ENCODE measurements around the gene COG5.

DNA sequence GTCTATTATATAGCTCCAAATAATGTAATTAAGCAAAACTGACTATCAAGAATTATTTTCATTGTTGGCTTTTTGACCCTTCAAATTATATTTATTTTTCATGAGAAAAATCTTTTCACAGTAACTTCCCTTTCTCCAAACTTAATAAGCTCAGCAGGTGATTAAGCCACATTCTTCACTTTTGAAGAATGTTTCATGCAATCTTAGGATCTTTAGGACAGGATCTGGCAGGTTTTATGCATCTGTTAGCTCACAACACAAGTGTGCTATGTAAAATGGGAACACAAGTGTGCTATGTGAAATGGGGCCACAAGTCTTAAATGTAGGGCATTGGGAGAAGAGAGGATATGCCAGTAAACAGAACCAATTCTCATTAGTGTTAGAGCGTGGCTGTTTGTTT lies 42.6 kb upstream of the COG5 start:
- TF ChIP-seq, protein P1, sequence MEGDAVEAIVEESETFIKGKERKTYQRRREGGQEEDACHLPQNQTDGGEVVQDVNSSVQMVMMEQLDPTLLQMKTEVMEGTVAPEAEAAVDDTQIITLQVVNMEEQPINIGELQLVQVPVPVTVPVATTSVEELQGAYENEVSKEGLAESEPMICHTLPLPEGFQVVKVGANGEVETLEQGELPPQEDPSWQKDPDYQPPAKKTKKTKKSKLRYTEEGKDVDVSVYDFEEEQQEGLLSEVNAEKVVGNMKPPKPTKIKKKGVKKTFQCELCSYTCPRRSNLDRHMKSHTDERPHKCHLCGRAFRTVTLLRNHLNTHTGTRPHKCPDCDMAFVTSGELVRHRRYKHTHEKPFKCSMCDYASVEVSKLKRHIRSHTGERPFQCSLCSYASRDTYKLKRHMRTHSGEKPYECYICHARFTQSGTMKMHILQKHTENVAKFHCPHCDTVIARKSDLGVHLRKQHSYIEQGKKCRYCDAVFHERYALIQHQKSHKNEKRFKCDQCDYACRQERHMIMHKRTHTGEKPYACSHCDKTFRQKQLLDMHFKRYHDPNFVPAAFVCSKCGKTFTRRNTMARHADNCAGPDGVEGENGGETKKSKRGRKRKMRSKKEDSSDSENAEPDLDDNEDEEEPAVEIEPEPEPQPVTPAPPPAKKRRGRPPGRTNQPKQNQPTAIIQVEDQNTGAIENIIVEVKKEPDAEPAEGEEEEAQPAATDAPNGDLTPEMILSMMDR (IDR thresholded peaks at IDR 0.05) = no peak
- no peak for TF ChIP-seq TCF7L2 (IDR thresholded peaks at IDR 0.05; ENCODE audit: low read depth, low read length)
- TF ChIP-seq, protein P2, sequence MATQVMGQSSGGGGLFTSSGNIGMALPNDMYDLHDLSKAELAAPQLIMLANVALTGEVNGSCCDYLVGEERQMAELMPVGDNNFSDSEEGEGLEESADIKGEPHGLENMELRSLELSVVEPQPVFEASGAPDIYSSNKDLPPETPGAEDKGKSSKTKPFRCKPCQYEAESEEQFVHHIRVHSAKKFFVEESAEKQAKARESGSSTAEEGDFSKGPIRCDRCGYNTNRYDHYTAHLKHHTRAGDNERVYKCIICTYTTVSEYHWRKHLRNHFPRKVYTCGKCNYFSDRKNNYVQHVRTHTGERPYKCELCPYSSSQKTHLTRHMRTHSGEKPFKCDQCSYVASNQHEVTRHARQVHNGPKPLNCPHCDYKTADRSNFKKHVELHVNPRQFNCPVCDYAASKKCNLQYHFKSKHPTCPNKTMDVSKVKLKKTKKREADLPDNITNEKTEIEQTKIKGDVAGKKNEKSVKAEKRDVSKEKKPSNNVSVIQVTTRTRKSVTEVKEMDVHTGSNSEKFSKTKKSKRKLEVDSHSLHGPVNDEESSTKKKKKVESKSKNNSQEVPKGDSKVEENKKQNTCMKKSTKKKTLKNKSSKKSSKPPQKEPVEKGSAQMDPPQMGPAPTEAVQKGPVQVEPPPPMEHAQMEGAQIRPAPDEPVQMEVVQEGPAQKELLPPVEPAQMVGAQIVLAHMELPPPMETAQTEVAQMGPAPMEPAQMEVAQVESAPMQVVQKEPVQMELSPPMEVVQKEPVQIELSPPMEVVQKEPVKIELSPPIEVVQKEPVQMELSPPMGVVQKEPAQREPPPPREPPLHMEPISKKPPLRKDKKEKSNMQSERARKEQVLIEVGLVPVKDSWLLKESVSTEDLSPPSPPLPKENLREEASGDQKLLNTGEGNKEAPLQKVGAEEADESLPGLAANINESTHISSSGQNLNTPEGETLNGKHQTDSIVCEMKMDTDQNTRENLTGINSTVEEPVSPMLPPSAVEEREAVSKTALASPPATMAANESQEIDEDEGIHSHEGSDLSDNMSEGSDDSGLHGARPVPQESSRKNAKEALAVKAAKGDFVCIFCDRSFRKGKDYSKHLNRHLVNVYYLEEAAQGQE (IDR thresholded peaks at IDR 0.05; ENCODE audit: insufficient read depth in 1 of 2, low read depth in 2 of 2, low read length in 1 of 2) = no peak
- no peak for TF ChIP-seq POLR2AphosphoS5 (IDR thresholded peaks at IDR 0.05; ENCODE audit: low read depth, low read length)
